HepG2 (cell line): ENCODE measurements around the gene FRMD1.

ENCODE experiments used
- CEBPB ChIP-seq: IDR thresholded peaks from 2 replicates; pipeline ENCODE4 v1.6.1; 2011; ENCODE audit warnings: low read depth, low read length, improper control_type of control experiment, borderline replicate concordance
- CHD4 ChIP-seq: fragments of 200-600 bp; sonication (generic); IDR thresholded peaks from 2 replicates; pipeline ENCODE4 v1.7.0; 2017; ENCODE audit warnings: mild to moderate bottlenecking, low read length, borderline replicate concordance
- KDM1A ChIP-seq: IDR thresholded peaks from 2 replicates; pipeline ENCODE4 v1.6.1; 2016; ENCODE audit warnings: missing compliant biosample characterization
- TBL1XR1 ChIP-seq: fragments of 150-350 bp; IDR thresholded peaks from 2 replicates; pipeline ENCODE4 v1.6.1; 2014; ENCODE audit warnings: borderline replicate concordance, low read length; ENCODE audit not compliant: partially characterized antibody
- ZNF776 ChIP-seq: sonication (generic); formaldehyde crosslinking; IDR thresholded peaks from 2 replicates; pipeline ENCODE4 v1.4.0; 2020; ENCODE audit warnings: mild to moderate bottlenecking, missing genetic modification reagents

DNA sequence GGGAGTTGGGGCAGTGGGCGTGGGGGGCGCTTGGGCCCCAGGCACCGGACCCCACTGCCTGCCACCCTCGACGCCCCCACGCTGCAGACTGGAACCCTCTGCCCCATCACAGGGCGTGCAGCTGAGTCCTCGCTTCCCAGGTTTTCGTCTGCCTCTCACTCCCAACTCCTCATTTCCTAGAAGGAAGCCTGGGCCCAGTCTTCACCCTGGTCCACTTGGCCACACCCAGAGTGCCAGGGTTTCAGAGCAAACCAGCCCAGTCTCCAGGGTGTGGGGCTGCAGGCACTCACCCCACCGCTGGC, 30.3 kb downstream of the FRMD1 start:
- TF ChIP-seq CEBPB, result no peak
- no peak for TF ChIP-seq KDM1A (CRISPR knock-in tag)
- TF ChIP-seq CHD4, result no peak
- TF ChIP-seq TBL1XR1, result no peak
- TF ChIP-seq ZNF776 (CRISPR knock-in tag), result no peak
